GM23338 (cell line): ENCODE results near the gene TATDN3.

ENCODE experiments used
- EZH2 ChIP-seq: fragments of 200-600 bp; sonication (generic); IDR thresholded peaks from one replicate; pipeline ENCODE4 v1.8.0; 2017; ENCODE audit warnings: antibody characterized with exemption, mild to moderate bottlenecking, low read depth; ENCODE audit not compliant: unreplicated experiment
- TF ChIP-seq, protein P1 (sequence below), 2 experiments: fragments of 200-600 bp in 1 of 2; sonication (generic) in 1 of 2; conservative IDR thresholded peaks; 2 replicates each; pipeline versions ENCODE4 v1.5.1 to v1.6.1; 2016 to 2017; ENCODE audit warnings: antibody characterized with exemption in 2 of 2, low read depth in 2 of 2, mild to moderate bottlenecking in 2 of 2, moderate library complexity in 1 of 2

- TF ChIP-seq, protein P1, sequence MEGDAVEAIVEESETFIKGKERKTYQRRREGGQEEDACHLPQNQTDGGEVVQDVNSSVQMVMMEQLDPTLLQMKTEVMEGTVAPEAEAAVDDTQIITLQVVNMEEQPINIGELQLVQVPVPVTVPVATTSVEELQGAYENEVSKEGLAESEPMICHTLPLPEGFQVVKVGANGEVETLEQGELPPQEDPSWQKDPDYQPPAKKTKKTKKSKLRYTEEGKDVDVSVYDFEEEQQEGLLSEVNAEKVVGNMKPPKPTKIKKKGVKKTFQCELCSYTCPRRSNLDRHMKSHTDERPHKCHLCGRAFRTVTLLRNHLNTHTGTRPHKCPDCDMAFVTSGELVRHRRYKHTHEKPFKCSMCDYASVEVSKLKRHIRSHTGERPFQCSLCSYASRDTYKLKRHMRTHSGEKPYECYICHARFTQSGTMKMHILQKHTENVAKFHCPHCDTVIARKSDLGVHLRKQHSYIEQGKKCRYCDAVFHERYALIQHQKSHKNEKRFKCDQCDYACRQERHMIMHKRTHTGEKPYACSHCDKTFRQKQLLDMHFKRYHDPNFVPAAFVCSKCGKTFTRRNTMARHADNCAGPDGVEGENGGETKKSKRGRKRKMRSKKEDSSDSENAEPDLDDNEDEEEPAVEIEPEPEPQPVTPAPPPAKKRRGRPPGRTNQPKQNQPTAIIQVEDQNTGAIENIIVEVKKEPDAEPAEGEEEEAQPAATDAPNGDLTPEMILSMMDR (conservative IDR thresholded peaks at IDR 0.05; ENCODE audit: low read depth in 2 of 2), result no peak
- TF ChIP-seq EZH2, result no peak
Observed at GRCh38 chr1:212777151-212777550, 14.5 kb upstream of the TATDN3 start.
